IMR-90 (cell line): ENCODE results near the gene CPNE2. TPM values are rescaled to one million over a fixed set of nuclear protein-coding genes. Genes with fewer than 3 reads are reported as not detected.

Source experiments
- ATAC-seq: fragments of 200-7000 bp; cut with Tn5 transposase; 2 replicates; pipeline ENCODE4 v1.9.1; 2020; ENCODE audit warnings: low read depth, mild to moderate bottlenecking, moderate library complexity
- BruUV-seq: library from RNA; stranded (reverse); fragments of 400-500 nt; replicated peaks from 2 replicates; lab custom pipeline; 2021; lab: Mats Ljungman, UMichigan
- CTCF ChIA-PET: fragments of 300-600 bp; formaldehyde crosslinking; extraction: SDS; loops from one replicate; lab custom pipeline; 2021; ENCODE audit warnings: antibody characterized with exemption; lab: Yijun Ruan, JAX
- POLR2A ChIA-PET: fragments of 300-600 bp; sonication (Branson Sonifier 250); formaldehyde crosslinking; loops from one replicate; lab custom pipeline; 2022; ENCODE audit warnings: antibody characterized with exemption; ENCODE audit not compliant: unreplicated experiment; lab: Charles Lee
- DNase-seq: peaks from one replicate; pipeline ENCODE4 v3.0.0; 2013
- H2AFZ ChIP-seq: replicated peaks from 2 replicates; pipeline ENCODE3; 2013; ENCODE audit warnings: low read length, mild to moderate bottlenecking; ENCODE audit not compliant: poor library complexity
- H2AK5ac ChIP-seq: 2 replicates; pipeline ENCODE4 v1.6.1; 2013; ENCODE audit warnings: low read depth, low read length, inconsistent platforms
- H2AK9ac ChIP-seq: replicated peaks from 2 replicates; pipeline ENCODE3; 2013; ENCODE audit warnings: mild to moderate bottlenecking, low read depth, low read length, moderate library complexity; ENCODE audit not compliant: poor library complexity
- H2BK120ac ChIP-seq: 2 replicates; pipeline ENCODE4 v1.6.1; 2013; ENCODE audit warnings: low read depth, low read length, inconsistent platforms
- H2BK15ac ChIP-seq: 3 replicates; pipeline ENCODE4 v1.6.1; 2013; ENCODE audit warnings: low read depth, low read length, inconsistent platforms
- H2BK20ac ChIP-seq: 2 replicates; pipeline ENCODE4 v1.6.1; 2013; ENCODE audit warnings: low read depth, mild to moderate bottlenecking, inconsistent platforms, low read length, moderate library complexity
- H2BK5ac ChIP-seq: 2 replicates; pipeline ENCODE4 v1.6.1; 2013; ENCODE audit warnings: mild to moderate bottlenecking, low read depth, low read length, inconsistent platforms; ENCODE audit not compliant: poor library complexity, severe bottlenecking
- H3K14ac ChIP-seq: replicated peaks from 2 replicates; pipeline ENCODE4 v1.6.1; 2013; ENCODE audit warnings: low read depth, low read length, inconsistent platforms
- H3K18ac ChIP-seq: 2 replicates; pipeline ENCODE4 v1.6.1; 2013; ENCODE audit warnings: low read depth, low read length, control low read depth
- H3K23ac ChIP-seq: 2 replicates; pipeline ENCODE4 v1.6.1; 2013; ENCODE audit warnings: low read depth, low read length, inconsistent platforms
- H3K27ac ChIP-seq: 2 replicates; pipeline ENCODE4 v1.5.1; 2013; ENCODE audit warnings: mild to moderate bottlenecking, control low read depth, low read length; ENCODE audit not compliant: insufficient read depth
- H3K27me3 ChIP-seq: 2 replicates; pipeline ENCODE4 v1.6.1; 2013; ENCODE audit warnings: low read length; ENCODE audit not compliant: control insufficient read depth, insufficient read depth
- H3K36me3 ChIP-seq: 2 replicates; pipeline ENCODE4 v1.6.1; 2013; ENCODE audit warnings: low read length, mixed read lengths; ENCODE audit not compliant: control insufficient read depth, insufficient read depth
- H3K4ac ChIP-seq: 2 replicates; pipeline ENCODE4 v1.6.1; 2013; ENCODE audit warnings: low read depth, low read length, inconsistent platforms
- H3K4me1 ChIP-seq: 2 replicates; pipeline ENCODE4 v1.6.1; 2013; ENCODE audit warnings: low read length, mixed read lengths; ENCODE audit not compliant: control insufficient read depth, insufficient read depth
- H3K4me2 ChIP-seq: 2 replicates; pipeline ENCODE4 v1.6.1; 2013; ENCODE audit warnings: low read depth, mild to moderate bottlenecking, control low read depth, low read length, moderate library complexity
- H3K4me3 ChIP-seq: 2 replicates; pipeline ENCODE4 v1.5.1; 2013; ENCODE audit warnings: low read depth, mild to moderate bottlenecking, control low read depth, low read length, moderate library complexity; ENCODE audit not compliant: insufficient read depth
- H3K56ac ChIP-seq: 2 replicates; pipeline ENCODE4 v1.6.1; 2013; ENCODE audit warnings: low read length, inconsistent platforms; ENCODE audit not compliant: insufficient read depth; ENCODE audit errors: extremely low read depth
- H3K79me1 ChIP-seq, 2 experiments: 2 replicates each; pipeline ENCODE4 v1.6.1; 2013; ENCODE audit warnings: low read length in 2 of 2, inconsistent platforms in 1 of 2, low read depth in 1 of 2
- H3K9ac ChIP-seq: 2 replicates; pipeline ENCODE4 v1.6.1; 2013; ENCODE audit warnings: low read depth, low read length, control low read depth
- H3K9me1 ChIP-seq: 2 replicates; pipeline ENCODE4 v1.6.1; 2013; ENCODE audit warnings: low read length, inconsistent platforms; ENCODE audit not compliant: insufficient read depth
- H3K9me3 ChIP-seq: 2 replicates; pipeline ENCODE4 v1.6.1; 2013; ENCODE audit warnings: low read length; ENCODE audit not compliant: control insufficient read depth, insufficient read depth
- H4K20me1 ChIP-seq: 2 replicates; pipeline ENCODE4 v1.6.1; 2013; ENCODE audit warnings: low read length, inconsistent platforms; ENCODE audit not compliant: insufficient read depth
- H4K5ac ChIP-seq: 2 replicates; pipeline ENCODE4 v1.6.1; 2013; ENCODE audit warnings: mild to moderate bottlenecking, low read depth, low read length, control low read depth
- H4K8ac ChIP-seq, 2 experiments: 2 replicates each; pipeline ENCODE4 v1.6.1; 2013; ENCODE audit warnings: low read depth in 2 of 2, low read length in 2 of 2, control low read depth in 1 of 2, inconsistent platforms in 1 of 2
- H4K91ac ChIP-seq: 2 replicates; pipeline ENCODE4 v1.6.1; 2013; ENCODE audit warnings: low read depth, low read length, inconsistent platforms; ENCODE audit not compliant: insufficient read depth
- BHLHE40 ChIP-seq: fragments of 150-350 bp; IDR thresholded peaks from 2 replicates; pipeline ENCODE4 v1.6.1; 2016; ENCODE audit warnings: mild to moderate bottlenecking, low read depth, low read length
- CEBPB ChIP-seq: IDR thresholded peaks from 2 replicates; pipeline ENCODE4 v1.6.1; 2012; ENCODE audit warnings: low read depth, low read length, improper control_type of control experiment
- CHD1 ChIP-seq: IDR thresholded peaks from 2 replicates; pipeline ENCODE4 v1.6.1; 2012; ENCODE audit warnings: low read depth, low read length, improper control_type of control experiment
- CTCF ChIP-seq: conservative IDR thresholded peaks from 2 replicates; pipeline ENCODE4 v1.5.1; 2012; ENCODE audit warnings: mild to moderate bottlenecking, low read depth, low read length, improper control_type of control experiment
- FOS ChIP-seq: fragments of 150-350 bp; IDR thresholded peaks from 2 replicates; pipeline ENCODE4 v1.6.1; 2016; ENCODE audit warnings: low read depth, low read length
- MAFK ChIP-seq: IDR thresholded peaks from 2 replicates; pipeline ENCODE4 v1.6.1; 2012; ENCODE audit warnings: low read depth, low read length, improper control_type of control experiment
- MAZ ChIP-seq: IDR thresholded peaks from 2 replicates; pipeline ENCODE4 v1.6.1; 2012; ENCODE audit warnings: low read depth, mild to moderate bottlenecking, low read length, improper control_type of control experiment, moderate library complexity, borderline replicate concordance
- MXI1 ChIP-seq: IDR thresholded peaks from 2 replicates; pipeline ENCODE4 v1.6.1; 2012; ENCODE audit warnings: low read depth, mild to moderate bottlenecking, low read length, moderate library complexity, borderline replicate concordance
- NFE2L2 ChIP-seq: fragments of 150-350 bp; IDR thresholded peaks from 2 replicates; pipeline ENCODE4 v1.6.1; 2016; ENCODE audit warnings: low read depth, mild to moderate bottlenecking, low read length
- POLR2A ChIP-seq: IDR thresholded peaks from 2 replicates; pipeline ENCODE4 v1.6.1; 2012; ENCODE audit warnings: mild to moderate bottlenecking, low read depth, low read length
- RAD21 ChIP-seq: IDR thresholded peaks from 2 replicates; pipeline ENCODE4 v1.6.1; 2012; ENCODE audit warnings: low read length, improper control_type of control experiment
- RCOR1 ChIP-seq: IDR thresholded peaks from 2 replicates; pipeline ENCODE4 v1.6.1; 2012; ENCODE audit warnings: mild to moderate bottlenecking, low read length, improper control_type of control experiment; ENCODE audit not compliant: insufficient replicate concordance
- RFX5 ChIP-seq: IDR thresholded peaks from 2 replicates; pipeline ENCODE4 v1.8.0; 2012; ENCODE audit warnings: low read depth, mild to moderate bottlenecking, low read length, moderate library complexity
- SMC3 ChIP-seq: fragments of 150-350 bp; IDR thresholded peaks from 2 replicates; pipeline ENCODE4 v1.6.1; 2016; ENCODE audit warnings: low read depth, mild to moderate bottlenecking, antibody characterized with exemption, low read length, moderate library complexity
- USF2 ChIP-seq: fragments of 150-350 bp; IDR thresholded peaks from 2 replicates; pipeline ENCODE4 v1.6.1; 2017; ENCODE audit warnings: mild to moderate bottlenecking, antibody characterized with exemption, low read length, low read depth
- WGBS, 2 experiments: methylation state at CpG; one replicate each; pipeline versions ENCODE4 v1.1.5 to v1.1.7; 2013; ENCODE audit warnings: missing lambda C conversion rate in 2 of 2; ENCODE audit not compliant: insufficient read length in 1 of 2; ENCODE audit errors: extremely low coverage in 2 of 2; 5-methylcytosine and 5-hydroxymethylcytosine counted together
- dilution Hi-C: fragments of 300-500 bp; cut with HindIII; formaldehyde crosslinking; loops from one replicate; pipeline ENCODE4 v1.14.3; 2018; ENCODE audit warnings: low sequenced_read_pairs; ENCODE audit not compliant: unreplicated experiment
- in situ Hi-C: fragments of 300-500 bp; cut with MboI; formaldehyde crosslinking; loops from 3 replicates; pipeline ENCODE4 v1.14.3; 2019; ENCODE audit warnings: low sequenced_read_pairs, inconsistent platforms, mixed read lengths
- intact Hi-C: fragments of 100-400 bp; cut with micrococcal nuclease; formaldehyde crosslinking; loops from 2 replicates; pipeline ENCODE4 v1.10.0; 2022
- polyA plus RNA-seq, 3 experiments: library from polyadenylated mRNA; depleted of rRNA; stranded (reverse); fragments of >200 nt; gene quantifications; 2 replicates each; pipeline ENCODE4 v1.2.3, GENCODE V29; 2012; ENCODE audit warnings: low replicate concordance in 1 of 3
- total RNA-seq: library from RNA; depleted of rRNA; stranded (reverse); fragments of >200 nt; gene quantifications from 2 replicates; pipeline ENCODE4 v1.2.3, GENCODE V29; 2012
- TF ChIP-seq, protein P1 (sequence below): fragments of 150-350 bp; IDR thresholded peaks from 2 replicates; pipeline ENCODE4 v1.6.1; 2016; ENCODE audit warnings: low read depth, mild to moderate bottlenecking, low read length, moderate library complexity, borderline replicate concordance

Gene CPNE2
- total and polyA plus RNA-seq, 2 of the 4 experiments (the other 2 are of a cell fraction), result 15.4 to 48.0 TPM

DNA sequence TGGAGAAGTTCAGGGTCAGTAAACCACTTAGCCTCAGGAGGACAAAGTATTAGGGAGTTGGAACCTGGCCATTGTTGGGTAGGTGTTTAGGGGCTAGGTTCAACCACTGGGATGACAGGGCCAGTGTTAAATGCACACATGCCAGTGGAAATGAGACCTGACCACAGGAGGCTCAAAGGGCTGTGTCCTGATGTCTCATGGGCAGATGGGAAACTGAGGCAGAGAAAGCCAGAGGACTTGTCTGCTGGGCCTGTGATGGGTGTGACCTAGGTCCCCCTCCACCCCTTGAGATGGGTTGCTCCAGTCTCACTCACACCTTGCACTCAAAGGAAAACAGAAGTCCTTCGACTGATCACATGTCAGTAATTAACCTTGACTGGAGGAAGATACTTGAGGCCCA is 16.0 kb downstream of the CPNE2 start:
- POLR2A ChIA-PET, result no interaction called here
- no peak overlapping the region for H2BK15ac ChIP-seq
- H3K79me1 ChIP-seq, result peaks cover 4 to 36% of the 10 kb centered on the region in 2 experiments; a peak in 2 of 4 replicates
- H3K9me1 ChIP-seq, result peaks cover 19% of the 10 kb centered on the region
- peaks cover 6% of the 10 kb centered on the region; the same call in 1 of the 2 replicates for H3K4me1 ChIP-seq
- H2BK120ac ChIP-seq, result no peak overlapping the region
- no peak overlapping the region for H2AK9ac ChIP-seq
- no peak overlapping the region for H3K4ac ChIP-seq
- no peak for DNase-seq
- H3K9ac ChIP-seq, result no peak overlapping the region
- no TSS peak for BruUV-seq
- H2AFZ ChIP-seq, result no peak overlapping the region
- H3K56ac ChIP-seq, result no peak overlapping the region
- no peaks in the 10 kb centered on the region for H3K36me3 ChIP-seq
- no peak for TF ChIP-seq MXI1
- no peak for TF ChIP-seq POLR2A
- TF ChIP-seq NFE2L2, result no peak
- no peak for TF ChIP-seq MAZ
- TF ChIP-seq CEBPB, result no peak
- no peak for TF ChIP-seq USF2
- TF ChIP-seq, protein P1, sequence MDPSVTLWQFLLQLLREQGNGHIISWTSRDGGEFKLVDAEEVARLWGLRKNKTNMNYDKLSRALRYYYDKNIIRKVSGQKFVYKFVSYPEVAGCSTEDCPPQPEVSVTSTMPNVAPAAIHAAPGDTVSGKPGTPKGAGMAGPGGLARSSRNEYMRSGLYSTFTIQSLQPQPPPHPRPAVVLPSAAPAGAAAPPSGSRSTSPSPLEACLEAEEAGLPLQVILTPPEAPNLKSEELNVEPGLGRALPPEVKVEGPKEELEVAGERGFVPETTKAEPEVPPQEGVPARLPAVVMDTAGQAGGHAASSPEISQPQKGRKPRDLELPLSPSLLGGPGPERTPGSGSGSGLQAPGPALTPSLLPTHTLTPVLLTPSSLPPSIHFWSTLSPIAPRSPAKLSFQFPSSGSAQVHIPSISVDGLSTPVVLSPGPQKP, result no peak
- TF ChIP-seq BHLHE40, result no peak
- no peak for TF ChIP-seq SMC3
- TF ChIP-seq RCOR1, result no peak
- TF ChIP-seq RAD21, result no peak
- no peak for TF ChIP-seq CTCF
- TF ChIP-seq FOS, result no peak
- no peak for TF ChIP-seq RFX5
- no peak for TF ChIP-seq MAFK
- TF ChIP-seq CHD1, result no peak
- WGBS, 2 experiments, result no CpG with 5 or more reads among the region's 1 CpG
- no peak overlapping the region for H2BK20ac ChIP-seq
- no peak overlapping the region for H4K5ac ChIP-seq
- in situ Hi-C loops (no loop called here), intact Hi-C loops (no loop called here), dilution Hi-C loops (no loop called here)
- H3K9me3 ChIP-seq, result no peaks in the 10 kb centered on the region
- H3K27me3 ChIP-seq, result no peaks in the 10 kb centered on the region
- H4K91ac ChIP-seq, result no peak overlapping the region
- H3K14ac ChIP-seq, result no peak overlapping the region; the same call in 1 of the 2 replicates
- no peak overlapping the region for H2BK5ac ChIP-seq
- CTCF ChIA-PET, result no interaction called here
- H4K8ac ChIP-seq, result no peak overlapping the region
- H3K18ac ChIP-seq, result no peak overlapping the region
- peak overlapping the region; percentile 29; the same call in 1 of the 2 replicates for H2AK5ac ChIP-seq
- H3K23ac ChIP-seq, result no peak overlapping the region
- H3K27ac ChIP-seq, result no peak overlapping the region
- ATAC-seq, result no peak
- H3K4me3 ChIP-seq, result no peak overlapping the region
- peaks cover 14% of the 10 kb centered on the region for H4K20me1 ChIP-seq
- H3K4me2 ChIP-seq, result no peak overlapping the region
